Measurements from ENCODE around the gene NTHL1. TPM values are rescaled to one million over a fixed set of nuclear protein-coding genes. Genes with fewer than 3 reads are reported as not detected.

The NTHL1 gene
- total and polyA plus RNA-seq, 9 of the 15 experiments (the other 6 are each of a cell fraction or from before 2014, with no cell fraction given), result 1.1 to 58.8 (median 17.6) TPM

- TF ChIP-seq THAP12 (CRISPR knock-in tag; IDR thresholded peaks at IDR 0.05) (peak; percentile 92), HEY1 (CRISPR knock-in tag; IDR thresholded peaks at IDR 0.05; ENCODE audit: borderline replicate concordance) (no peak), ILF3 (IDR thresholded peaks at IDR 0.05; ENCODE audit: borderline replicate concordance) (no peak), BCOR (IDR thresholded peaks at IDR 0.05) (no peak; the same call in 1 of the 2 replicates), MCM3 (IDR thresholded peaks at IDR 0.05) (no peak), ATF7 (IDR thresholded peaks at IDR 0.05) (peak; percentile 36; the same call in 1 of the 2 replicates), JUN (IDR thresholded peaks at IDR 0.05; ENCODE audit: borderline replicate concordance, low read depth, low read length) (peak; percentile 37; the same call in 1 of the 2 replicates), JUN (CRISPR knock-in tag; IDR thresholded peaks at IDR 0.05; ENCODE audit: borderline replicate concordance) (peak; percentile 73; the same call in 1 of the 2 replicates), CBX1 (IDR thresholded peaks at IDR 0.05; ENCODE audit: low read depth) (0 out of 2 replicates have a peak, but pooled peaks have one; percentile 50), POLR2AphosphoS5 (IDR thresholded peaks at IDR 0.05; ENCODE audit: control insufficient read depth, insufficient read depth, low read depth, low read length) (no peak), FOXK2 (conservative IDR thresholded peaks at IDR 0.05 in 1 of 2, IDR thresholded peaks at IDR 0.05 in 1 of 2; ENCODE audit: low read depth in 2 of 2) (no peak; a peak in 1 of 4 replicates), ZNF347 (CRISPR knock-in tag; IDR thresholded peaks at IDR 0.05; ENCODE audit: low read depth) (no peak), ZNF830 (CRISPR knock-in tag; IDR thresholded peaks at IDR 0.05) (no peak), RAD21 (CRISPR knock-in tag; conservative IDR thresholded peaks at IDR 0.05 in 1 of 2, IDR thresholded peaks at IDR 0.05 in 1 of 2) (no peak), LEF1 (IDR thresholded peaks at IDR 0.05) (no peak), SMAD3 (CRISPR knock-in tag; conservative IDR thresholded peaks at IDR 0.05) (no peak), ZNF655 (CRISPR knock-in tag; IDR thresholded peaks at IDR 0.05) (no peak), ZEB2 (IDR thresholded peaks at IDR 0.05) (no peak), ZNF140 (CRISPR knock-in tag; IDR thresholded peaks at IDR 0.05) (no peak), PPARD (CRISPR knock-in tag; IDR thresholded peaks at IDR 0.05) (no peak), ZNF263 (CRISPR knock-in tag; IDR thresholded peaks at IDR 0.05; ENCODE audit: borderline replicate concordance) (peak; percentile 35; the same call in 1 of the 2 replicates), MLX (CRISPR knock-in tag; conservative IDR thresholded peaks at IDR 0.05) (no peak), PHB2 (IDR thresholded peaks at IDR 0.05; ENCODE audit: low read depth) (no peak), NR2C1 (IDR thresholded peaks at IDR 0.05) (no peak), NR2C1 (tag; IDR thresholded peaks at IDR 0.05) (no peak), NFIC (IDR thresholded peaks at IDR 0.05) (0 out of 2 replicates have a peak, but pooled peaks have one; percentile 8)
Observed at GRCh38 chr16:1991948-1992703, 55.5 kb downstream of the NTHL1 start (continued).

All from K562 (cell line).